ENCODE results near the gene COA3.
"Not testable (repeated sequence)": the region's sequence is repeated elsewhere in the genome, so short reads cannot be mapped to it uniquely, and the experiment has no call there.

Gene COA3

GRCh38 chr17:42784409-42784808 lies 14.1 kb downstream of the COA3 start:
- DNase-seq (ENCODE audit: low read depth, low spot score) = no peak
- no peak overlapping the region for H3K4me3 ChIP-seq (ENCODE audit: low read length)

- H3K4me3 ChIP-seq (ENCODE audit: low read length) = no peak overlapping the region
- DNase-seq (ENCODE audit: low read depth, low spot score) = no peak
These were observed 14.7 kb downstream of the COA3 start for GRCh38 chr17:42783791-42784138.

- no peak for DNase-seq (ENCODE audit: low read depth, low spot score)
- H3K4me3 ChIP-seq (ENCODE audit: low read length) = no peak overlapping the region
These were observed 15.3 kb downstream of the COA3 start for GRCh38 chr17:42783062-42783790.

- no peak overlapping the region for H3K4me3 ChIP-seq (ENCODE audit: low read length)
- no peak for DNase-seq (ENCODE audit: low read depth, low spot score)
These were observed 16.1 kb downstream of the COA3 start for GRCh38 chr17:42782166-42783061.

GRCh38 chr17:42781639-42782165 lies 16.8 kb downstream of the COA3 start:
- H3K4me3 ChIP-seq (ENCODE audit: low read length) = no peak overlapping the region
- no peak for DNase-seq (ENCODE audit: low read depth, low spot score)

- H3K4me3 ChIP-seq (ENCODE audit: low read length) = no peak overlapping the region
- no peak for DNase-seq (ENCODE audit: low read depth, low spot score)
These were observed 17.5 kb downstream of the COA3 start for GRCh38 chr17:42780851-42781638.

- no peak within 1 kb of the TSS for H3K4me3 ChIP-seq (ENCODE audit: low read length)
- no peak for DNase-seq (ENCODE audit: low read depth, low spot score)
These were observed 18.3 kb downstream of the COA3 start, which contains the start of gene WNK4 for GRCh38 chr17:42779936-42780850. TSS of gene WNK4 (plus strand) at chr17:42780610. CDS start at chr17:42780699, 89 bp downstream.

- no peak overlapping the region for H3K4me3 ChIP-seq (ENCODE audit: low read length)
- no peak for DNase-seq (ENCODE audit: low read depth, low spot score)
These were observed 19.1 kb downstream of the COA3 start for GRCh38 chr17:42779304-42779935.

GRCh38 chr17:42778570-42778969 lies 19.9 kb downstream of the COA3 start:
- H3K4me3 ChIP-seq (ENCODE audit: low read length) = no peak overlapping the region
- DNase-seq (ENCODE audit: low read depth, low spot score) = no peak

GRCh38 chr17:42775534-42776098 lies 22.9 kb downstream of the COA3 start:
- H3K4me3 ChIP-seq (ENCODE audit: low read length) = no peak overlapping the region
- no peak for DNase-seq (ENCODE audit: low read depth, low spot score)

GRCh38 chr17:42774066-42774745 lies 24.3 kb downstream of the COA3 start:
- peak overlapping the region; percentile 99 for H3K4me3 ChIP-seq (ENCODE audit: low read length)
- DNase-seq (ENCODE audit: low read depth, low spot score) = no peak

- peak within 1 kb of the TSS; percentile 99 for H3K4me3 ChIP-seq (ENCODE audit: low read length)
- DNase-seq (ENCODE audit: low read depth, low spot score) = peak; percentile 74
These were observed 25.0 kb downstream of the COA3 start, which contains the start of gene VPS25 for GRCh38 chr17:42773290-42774035. TSS of gene VPS25 (plus strand) at chr17:42773449. CDS start at chr17:42773476, 27 bp downstream.

GRCh38 chr17:42772945-42773289 lies 25.6 kb downstream of the COA3 start:
- peak overlapping the region; percentile 99 for H3K4me3 ChIP-seq (ENCODE audit: low read length)
- DNase-seq (ENCODE audit: low read depth, low spot score) = no peak

- DNase-seq (ENCODE audit: low read depth, low spot score); H3K4me3 ChIP-seq (ENCODE audit: low read length): not testable (repeated sequence)
These were observed 28.5 kb downstream of the COA3 start for GRCh38 chr17:42769964-42770363.

- DNase-seq (ENCODE audit: low read depth, low spot score); H3K4me3 ChIP-seq (ENCODE audit: low read length): not testable (repeated sequence)
These were observed 30.5 kb downstream of the COA3 start for GRCh38 chr17:42768006-42768405.

- no peak for DNase-seq (ENCODE audit: low read depth, low spot score)
- H3K4me3 ChIP-seq (ENCODE audit: low read length) = no peak overlapping the region
These were observed 31.0 kb downstream of the COA3 start for GRCh38 chr17:42767512-42767911.
